ENCODE data around the gene KCNJ10.
"Not testable (repeated sequence)": the region's sequence is repeated elsewhere in the genome, so short reads cannot be mapped to it uniquely, and the experiment has no call there.

The KCNJ10 gene

DNA sequence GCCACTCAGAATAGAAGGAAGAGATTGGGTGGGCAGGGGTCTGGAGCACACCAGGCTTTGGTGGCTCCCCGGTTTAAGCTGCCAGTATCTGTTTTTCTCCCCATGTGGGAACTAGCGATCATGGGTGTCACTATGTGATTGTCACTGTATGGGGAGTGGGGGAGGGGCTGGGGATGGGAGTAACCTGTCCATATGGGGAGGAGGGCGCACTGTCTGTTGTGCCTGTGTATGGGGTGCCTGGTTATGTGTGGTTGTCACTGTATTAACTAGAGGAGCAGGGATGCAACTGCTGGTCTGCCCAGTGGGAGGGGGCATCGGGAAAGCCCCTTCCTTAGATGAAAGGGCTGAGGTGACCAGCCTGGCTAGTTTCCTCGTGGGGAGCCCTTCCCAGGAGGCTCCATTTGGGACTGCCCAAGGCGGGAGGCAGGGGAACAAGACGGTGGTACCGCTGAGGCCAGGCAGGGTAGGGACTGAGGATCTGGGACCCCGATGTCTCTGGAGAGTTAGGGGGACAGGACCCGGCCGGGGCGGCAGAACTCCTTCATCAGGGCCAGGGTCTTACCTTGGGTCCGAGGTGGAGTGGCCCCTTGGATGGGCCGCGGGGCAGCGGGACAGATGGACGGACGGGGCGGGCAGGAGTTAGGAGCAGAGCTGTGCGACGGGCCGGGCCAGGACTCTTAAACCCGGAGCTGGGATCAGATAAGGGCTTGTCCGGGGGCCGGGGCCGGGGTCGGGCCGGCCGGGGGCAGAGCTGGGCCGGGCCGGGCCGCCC, at the start of gene KCNJ10:
TSS of gene KCNJ10 (minus strand) at position 701 of the 772 bp plus-strand sequence. CDS start 27,628 bp downstream, outside the sequence.
- DNase-seq: no peak

DNA sequence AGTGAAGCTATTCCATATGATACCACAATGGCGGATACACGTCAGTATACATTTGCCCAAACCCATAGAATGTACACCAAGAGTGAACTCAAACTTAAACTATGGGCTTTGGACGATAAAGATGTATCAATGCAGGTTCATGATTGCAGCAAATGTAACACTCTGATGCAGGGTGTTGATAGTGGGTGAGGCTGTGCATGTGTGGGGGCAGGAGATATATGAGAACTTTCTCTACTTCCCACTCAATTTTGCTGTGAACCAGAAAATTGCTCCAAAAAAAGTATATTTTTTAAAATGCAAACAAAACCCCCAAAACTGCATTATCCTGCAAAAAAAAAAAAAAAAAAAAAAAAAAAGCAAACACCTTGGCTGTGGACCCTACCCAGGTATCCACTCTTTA, 49.0 kb upstream of the KCNJ10 start:
- DNase-seq: no peak

DNA sequence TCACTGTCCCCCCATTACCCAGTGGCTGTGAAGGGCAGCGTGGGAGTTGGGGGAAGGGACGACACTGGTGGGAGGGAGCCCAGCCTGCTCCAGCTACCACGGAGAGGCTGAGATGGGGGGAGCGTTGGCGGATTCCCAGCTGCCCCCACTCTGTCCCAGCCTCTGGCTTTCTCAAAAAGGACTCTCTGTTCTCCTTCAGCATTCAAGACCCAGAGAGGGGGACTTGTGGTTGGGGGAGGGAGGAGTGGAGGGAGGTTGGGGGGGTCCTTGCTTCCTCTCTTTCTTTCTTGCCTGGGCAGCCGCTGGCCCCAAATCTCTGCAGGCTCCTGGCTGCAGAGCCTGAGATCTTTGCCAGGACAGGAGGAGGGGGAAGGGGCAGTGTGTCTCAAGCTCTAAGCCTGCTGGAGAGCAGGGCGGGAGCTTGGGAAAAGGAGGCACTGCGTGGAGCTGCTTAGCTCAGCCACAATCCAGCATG, 47.8 kb upstream of the KCNJ10 start:
- DNase-seq: no peak

DNA sequence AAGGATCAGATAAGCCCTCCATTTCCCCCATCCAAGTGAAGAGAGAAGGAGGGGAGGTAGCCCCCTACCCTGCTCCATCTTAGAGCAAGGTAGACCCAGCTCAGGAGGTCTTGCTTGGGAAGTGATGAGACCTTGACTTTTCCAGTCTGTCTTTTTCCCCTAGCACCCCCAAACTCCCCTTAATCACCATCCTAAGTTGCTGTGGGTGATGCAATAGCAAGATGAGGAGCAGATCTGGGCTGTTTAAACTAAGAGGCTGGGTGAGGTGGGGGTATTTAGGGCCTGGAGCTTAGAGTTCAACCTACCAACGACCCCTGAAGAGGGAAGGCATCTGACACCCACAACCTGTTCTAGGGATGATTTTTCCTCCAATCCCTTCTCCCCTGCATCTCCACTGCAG, 47.3 kb upstream of the KCNJ10 start:
- DNase-seq: no peak

DNA sequence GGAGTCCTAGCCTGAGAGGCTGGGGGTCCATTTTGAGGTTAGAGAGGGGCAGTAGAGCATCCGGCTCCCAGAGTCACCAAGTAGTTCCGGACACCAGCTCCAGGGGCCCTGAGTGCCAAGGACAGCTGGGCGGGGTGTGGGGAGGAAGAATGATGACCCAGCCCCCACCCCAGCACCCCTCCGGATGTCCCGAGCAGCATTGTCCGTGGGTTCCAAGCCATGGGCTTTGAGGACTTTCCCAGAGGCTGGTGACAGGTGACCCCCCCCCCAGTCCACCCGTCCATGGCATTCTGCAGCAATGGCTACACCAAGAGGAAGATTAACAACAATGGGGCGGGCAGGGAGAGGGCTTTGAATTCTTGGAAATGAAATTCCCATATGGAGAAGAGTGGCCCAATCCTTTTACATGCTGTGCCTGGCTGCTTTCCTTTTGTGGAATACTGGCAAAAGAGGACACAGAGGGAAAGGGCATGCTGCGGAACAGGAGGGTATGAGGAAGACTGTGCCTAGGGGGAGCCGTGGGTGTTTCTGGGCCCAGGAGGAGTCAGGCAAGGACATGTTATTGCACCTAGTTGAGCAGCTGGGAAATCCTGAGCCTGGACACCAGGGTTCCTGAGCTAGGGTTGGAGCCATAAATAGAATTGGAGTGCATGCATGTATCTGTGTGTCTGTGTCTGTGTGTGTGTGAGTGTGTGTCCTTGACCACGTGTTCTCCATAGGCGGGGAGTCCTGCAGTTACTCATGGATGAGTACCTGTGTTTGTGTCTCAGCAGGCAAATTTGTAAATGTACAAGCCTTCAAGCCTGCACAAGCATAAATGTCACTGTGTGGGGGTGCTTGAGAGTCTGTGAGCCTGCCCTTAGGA, 46.6 kb upstream of the KCNJ10 start:
- DNase-seq: no peak

DNA sequence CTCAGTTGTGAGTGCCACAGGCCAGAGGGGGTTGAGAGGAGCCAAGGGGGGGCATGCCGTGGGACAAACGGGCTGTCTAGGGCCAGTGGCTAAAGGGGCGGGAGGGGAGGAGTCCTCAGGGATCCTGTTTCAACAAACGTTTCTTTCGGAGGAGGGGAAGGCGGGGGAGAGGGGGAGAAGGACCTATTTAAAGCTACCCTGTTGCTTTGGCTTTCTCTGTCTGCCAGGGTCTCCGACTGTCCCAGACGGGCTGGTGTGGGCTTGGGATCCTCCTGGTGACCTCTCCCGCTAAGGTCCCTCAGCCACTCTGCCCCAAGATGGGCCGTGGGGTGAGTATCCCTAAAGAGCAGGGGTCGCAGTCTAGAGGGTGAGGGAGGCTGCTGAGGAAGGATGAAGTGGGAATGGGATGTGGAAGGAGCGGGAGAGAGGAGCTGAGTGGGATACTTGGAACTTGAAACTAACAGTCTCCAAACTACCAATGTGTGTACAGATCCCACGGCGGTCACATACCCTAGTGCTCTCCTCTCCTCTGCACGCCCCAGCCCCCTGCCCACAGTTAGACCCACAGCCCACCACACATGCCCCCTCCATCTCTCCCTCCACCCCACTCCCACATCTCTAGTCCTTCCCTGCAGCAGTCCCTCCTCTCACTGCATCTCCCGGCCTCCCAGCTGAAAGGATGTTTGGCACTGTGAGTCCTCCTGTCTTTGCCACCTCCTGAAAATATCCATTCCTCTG, 45.8 kb upstream of the KCNJ10 start, which contains the start of gene ATP1A2:
TSS of gene ATP1A2 (plus strand) at position 215 of the 738 bp plus-strand sequence. CDS start at position 318, 103 bp downstream.
- DNase-seq: no peak

DNA sequence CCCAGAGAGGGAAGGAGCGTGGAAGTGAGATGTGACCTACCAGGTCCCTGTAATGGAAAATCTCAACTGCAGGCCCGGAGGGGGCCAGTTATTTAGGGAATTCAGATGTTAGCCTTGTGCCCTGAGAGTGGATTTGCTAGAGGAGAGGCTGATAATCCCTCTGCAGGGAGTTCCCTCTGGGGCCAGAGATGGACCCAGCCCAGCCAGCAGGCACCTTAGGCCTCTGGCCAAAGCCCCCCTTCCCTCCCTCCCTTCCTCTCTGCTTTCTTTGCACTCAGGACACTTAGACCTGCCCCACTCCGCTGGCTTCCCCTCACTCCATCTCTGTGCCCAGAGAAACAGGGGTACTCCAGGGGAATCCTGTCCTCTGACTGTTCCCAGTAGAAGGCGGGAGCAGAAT, 44.1 kb upstream of the KCNJ10 start:
- no peak for DNase-seq

DNA sequence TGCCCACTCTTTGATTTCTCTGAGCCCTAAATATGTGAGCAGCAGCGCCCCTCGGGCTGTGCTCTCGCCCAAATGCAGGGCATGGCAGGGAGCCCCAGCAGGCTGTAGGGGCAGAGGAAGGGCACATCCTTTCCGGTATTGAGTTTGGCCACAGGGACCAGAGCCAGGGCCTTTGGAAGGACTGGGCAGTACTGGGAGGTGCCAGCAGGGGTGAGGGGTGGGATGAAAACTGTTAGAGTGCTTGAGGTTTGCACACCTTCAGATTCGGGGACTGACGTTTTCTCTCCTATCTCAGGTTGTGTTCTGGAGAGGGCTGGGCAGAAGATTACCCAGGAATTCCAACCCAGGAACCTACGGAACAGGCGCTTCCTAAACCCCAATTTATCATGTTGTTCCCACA, 43.4 kb upstream of the KCNJ10 start:
- DNase-seq: no peak

DNA sequence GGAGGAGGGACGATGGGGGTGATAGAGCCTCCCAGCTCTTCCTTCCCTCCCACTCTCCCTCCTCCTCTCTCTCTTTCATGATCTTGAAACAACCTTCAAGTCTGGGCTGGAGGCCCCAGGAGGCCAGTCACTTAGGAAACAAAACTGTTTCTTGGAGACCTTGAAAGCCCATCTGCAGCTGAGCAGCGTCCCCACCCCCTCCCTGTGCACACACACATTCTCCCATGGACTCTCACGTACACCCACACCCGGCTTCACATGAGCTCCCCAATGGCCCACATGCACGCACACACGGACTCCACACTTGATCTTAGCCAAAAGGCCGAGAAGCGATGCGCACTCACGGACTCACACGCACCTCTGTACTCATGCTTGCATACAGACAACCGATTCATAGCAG, 42.4 kb upstream of the KCNJ10 start:
- DNase-seq: no peak

DNA sequence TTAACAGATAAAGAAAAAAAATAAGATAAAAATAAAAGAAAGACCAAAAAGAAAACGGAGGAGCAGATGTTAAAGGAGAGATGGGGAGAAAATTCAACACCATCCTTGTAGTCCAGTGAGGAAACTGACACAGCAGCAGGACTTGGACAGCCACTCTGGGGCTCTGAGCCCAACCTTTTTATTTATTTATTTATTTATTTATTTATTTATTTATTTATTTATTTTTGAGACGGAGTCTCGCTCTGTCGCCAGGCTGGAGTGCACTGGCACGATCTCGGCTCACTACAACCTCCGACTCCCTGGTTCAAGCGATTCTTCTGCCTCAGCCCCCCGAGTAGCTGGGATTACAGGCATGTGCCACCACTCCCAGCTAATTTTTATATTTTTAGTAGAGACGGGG, 41.5 kb upstream of the KCNJ10 start:
- DNase-seq: not testable (repeated sequence)

DNA sequence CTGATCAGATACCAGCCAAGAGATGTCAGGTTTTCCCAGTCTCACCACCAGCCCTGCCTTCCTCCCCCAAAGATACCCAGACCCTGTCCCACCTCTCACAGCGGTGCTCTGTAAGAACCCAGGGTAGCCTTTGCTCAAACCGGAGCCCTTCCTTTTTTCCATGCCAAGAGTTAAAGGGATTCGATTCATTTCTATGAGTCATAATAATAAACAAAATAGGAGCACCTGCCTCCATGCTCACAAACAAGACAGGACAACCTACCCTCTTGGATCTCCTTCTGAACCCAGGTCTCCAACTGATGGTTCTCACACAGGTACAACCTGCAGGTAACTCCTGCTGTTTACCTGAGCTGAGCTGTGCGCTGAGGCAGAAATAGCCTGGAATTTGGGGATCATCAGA, 39.7 kb upstream of the KCNJ10 start:
- DNase-seq: no peak

DNA sequence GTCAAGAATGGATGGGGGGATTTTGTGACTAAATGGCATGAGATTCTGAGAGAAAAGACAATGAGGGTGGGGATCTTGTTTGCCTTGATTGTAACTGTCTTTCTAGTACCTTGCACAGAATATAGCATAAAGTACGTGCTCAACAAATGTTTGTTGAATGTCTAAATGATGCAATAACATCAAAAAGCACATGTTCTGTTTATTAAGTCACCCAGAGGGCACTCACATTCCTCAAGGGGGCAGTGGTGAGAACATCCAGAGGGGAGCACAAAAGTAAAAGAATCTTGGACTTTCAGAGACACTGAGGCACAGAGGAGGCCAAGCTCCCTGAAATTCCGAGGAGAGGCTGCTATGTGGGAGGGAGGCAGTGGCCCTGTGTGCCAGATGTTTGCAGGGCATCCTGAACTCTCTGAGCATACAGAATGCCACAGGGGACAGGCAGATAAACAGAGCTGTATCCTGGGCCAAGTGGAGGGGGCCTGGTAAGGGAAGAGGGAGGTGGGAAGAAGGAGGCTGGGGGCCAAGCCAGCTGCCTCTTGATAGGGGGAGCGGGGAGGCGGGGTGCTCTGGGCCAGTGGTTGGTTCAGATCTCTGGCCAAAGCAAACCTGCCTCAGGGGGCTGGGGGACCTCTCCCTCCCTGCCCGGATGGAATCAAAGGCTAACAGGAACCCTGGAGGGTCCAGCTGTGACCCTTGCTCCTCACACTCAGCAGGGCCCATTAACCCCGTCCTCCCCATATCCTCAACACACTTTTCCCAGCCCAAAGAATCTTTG, 39.1 kb upstream of the KCNJ10 start:
- no peak for DNase-seq

DNA sequence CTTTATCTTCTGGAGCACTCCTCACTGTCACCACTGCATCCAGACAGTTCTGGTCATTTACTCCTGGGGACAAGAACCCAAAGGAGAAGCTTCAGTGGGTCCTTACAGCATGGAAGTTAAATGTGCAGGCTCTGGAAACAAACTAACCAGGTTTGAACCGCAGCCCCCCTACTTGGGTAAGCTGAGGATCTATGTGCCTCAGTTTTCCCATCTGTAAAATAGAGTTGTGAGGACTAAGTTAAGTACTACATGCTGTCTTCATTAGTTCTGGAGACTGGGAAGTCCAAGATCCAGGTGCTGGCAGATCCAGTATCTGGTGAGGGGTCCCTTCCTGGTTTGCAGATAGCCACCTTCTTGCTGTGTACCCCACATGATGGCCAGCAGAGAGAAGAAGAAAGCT, 37.6 kb upstream of the KCNJ10 start:
- no peak for DNase-seq

DNA sequence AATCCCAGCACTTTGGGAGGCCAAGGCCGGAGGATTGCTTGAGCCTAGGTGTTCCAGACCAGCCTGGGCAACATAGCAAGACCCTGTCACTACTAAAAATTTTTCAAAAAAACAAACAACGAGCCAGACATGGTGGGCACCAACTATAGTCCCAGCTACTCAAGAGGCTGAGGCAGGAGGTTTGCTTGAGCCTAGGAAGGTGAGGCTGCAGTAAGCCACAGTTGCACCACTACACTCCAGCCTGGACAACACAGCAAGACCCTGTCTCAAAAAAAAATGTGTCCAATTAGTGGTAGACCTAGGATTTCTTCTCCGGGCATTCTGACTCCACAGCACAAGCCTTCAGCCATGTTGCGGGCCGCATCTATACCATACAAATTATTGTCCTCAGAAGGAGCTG, 35.2 kb upstream of the KCNJ10 start:
- DNase-seq: no peak

DNA sequence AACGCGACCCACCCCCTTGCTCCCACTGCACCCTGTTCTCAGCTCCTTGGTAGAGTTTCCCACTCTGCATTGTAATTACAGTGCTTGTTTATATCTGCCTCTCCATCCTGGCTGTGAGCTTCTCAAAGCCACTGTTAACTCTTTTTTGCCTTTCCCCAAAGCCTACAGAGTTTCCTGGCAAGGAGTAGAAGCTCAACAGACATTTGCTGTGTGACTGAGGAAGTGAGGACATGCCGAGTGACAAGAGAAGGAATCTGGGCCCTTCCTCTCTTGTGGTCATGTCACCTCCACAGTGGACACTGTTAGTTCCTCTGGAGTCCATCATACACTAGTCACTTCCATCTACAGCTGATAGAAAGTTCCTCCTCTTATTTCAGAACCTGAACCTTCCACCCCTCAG, 34.5 kb upstream of the KCNJ10 start:
- DNase-seq: no peak

DNA sequence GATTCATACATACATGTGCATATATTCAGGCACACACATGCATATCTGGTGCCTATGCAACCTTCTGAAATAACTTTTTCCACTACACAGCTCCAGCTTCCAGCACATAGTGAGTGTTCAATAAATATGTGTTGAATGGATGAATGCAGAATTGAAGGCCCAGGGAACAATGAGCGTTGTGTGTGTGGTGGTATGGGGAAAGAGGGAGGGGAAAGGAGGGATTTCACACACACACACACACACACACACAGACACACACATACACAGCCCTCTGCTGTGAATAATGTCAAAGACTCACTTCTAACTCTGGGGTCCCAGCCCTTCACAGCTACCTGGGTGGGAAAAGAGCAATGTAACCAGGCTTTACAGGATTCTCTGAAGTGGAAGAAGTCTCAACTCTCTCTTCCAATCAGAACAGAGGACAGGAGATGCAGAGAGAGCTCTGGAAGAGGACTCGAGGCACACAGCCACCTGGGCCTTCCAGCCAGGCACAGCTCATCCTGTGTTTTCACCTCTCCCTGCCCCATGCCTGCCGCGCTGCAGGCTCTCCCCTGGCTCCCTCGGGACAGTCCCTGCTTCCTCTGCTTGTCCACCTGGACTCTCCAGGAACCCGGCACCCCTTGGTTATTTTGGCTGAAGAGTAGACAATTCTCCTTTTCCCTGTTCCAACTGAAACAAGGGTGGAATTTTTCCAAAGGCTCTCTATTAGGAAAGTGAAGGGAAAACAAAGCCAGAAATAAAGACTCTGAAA, 33.9 kb upstream of the KCNJ10 start:
- DNase-seq: no peak

DNA sequence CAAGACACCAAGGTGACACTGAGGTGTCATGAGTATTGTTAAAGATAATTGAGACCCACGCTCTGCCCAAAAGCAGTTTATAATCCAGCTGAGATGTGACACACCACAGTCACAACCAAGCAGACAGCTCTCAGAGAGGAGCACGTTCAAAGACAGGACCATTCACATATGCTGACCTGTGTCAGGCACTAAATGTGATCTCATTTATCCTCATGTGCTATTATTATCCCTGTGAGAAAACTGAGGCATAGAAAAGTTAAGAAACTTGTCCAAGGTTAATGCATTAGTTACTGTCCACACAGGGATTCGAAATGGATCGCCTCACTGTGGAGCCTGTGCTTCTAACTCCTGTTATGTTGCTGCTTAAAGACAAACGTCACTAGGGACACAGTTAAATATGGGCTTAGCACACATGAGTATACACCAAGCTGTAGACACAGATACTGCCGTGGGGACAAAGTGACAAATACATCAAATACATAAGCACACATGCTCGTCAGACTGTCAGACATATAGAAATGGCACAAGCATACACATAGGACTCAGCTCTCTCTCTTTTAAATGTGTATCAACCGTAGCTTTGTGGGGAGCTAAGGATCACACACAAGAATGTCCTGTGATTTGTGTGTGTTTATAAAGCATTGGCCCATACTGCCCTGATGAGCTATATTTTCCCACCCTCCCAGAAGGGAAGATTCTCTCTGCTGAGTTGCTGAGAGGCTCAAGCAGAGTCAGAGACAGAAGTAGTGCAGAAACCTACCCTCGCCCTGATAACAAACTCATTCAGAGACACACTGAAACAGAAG, 32.0 kb upstream of the KCNJ10 start:
- DNase-seq: no peak

DNA sequence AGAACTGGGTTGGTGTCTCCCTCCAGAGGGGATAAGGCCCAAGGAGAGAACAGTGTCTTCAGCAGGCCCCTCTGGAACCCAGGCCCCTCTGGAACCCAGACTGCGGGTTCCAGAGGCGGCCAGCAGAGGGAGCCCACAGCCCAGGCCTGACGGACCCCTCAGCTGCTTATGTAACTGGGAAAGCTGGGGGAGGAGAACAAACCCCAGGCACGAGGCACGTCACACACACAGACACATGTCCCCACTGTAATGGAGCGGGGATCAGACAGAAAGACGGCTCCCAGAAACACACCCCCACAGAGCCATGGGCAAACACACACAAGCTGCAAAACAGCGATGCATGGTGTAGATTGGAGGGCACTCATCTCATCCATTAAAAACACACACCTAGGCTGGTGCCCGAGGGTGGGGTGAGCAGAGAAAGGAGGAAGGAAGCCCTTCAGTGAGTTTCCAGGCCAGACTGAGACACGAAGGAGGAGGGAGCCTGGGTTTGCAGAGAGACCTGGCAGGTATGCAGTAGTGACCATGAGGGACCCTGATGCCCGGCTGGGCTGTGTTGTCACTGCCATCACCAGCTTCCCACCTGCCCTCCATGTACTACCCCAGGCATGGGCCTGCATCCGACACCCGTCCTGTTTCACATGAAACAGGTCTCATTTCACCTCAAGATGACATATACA, 31.2 kb upstream of the KCNJ10 start:
- DNase-seq: peak; percentile 74

DNA sequence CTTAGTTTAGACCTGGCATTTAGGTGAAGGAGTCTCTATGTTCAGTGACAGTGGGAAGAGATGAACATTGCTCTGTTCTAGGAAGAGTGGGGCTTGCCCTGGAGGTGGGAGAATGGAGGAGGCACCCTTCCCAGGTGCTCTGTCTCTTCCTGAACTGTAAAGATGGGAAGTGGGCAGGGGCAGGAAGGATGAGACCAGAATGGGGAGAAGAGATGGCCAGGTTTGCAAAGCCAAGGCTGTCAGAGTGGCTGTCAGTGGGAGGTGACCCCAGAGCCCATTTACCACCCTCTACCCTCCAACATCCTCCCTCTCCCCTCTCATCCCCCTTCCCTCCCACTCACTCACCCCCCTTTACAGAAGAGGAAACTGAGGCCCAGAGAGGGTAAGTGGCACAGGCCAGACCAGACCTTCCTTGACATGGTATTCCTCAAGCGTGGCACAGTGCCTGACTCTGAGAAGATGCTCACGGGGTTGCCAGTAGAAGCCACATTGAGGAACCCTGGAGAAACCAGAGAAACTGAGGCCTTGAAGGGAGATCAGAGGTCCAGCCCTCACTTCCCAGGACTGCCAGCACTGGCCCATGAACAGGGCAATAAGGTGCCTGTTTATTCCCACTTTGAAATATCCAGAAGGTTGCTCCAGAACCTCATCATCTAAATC, 29.9 kb upstream of the KCNJ10 start:
- no peak for DNase-seq

Data from NCI-H2107 (cell line).